Activated CD8-positive, alpha-beta memory T cell treated with anti-CD3 and anti-CD28 coated beads for 36 hours (primary cell): ENCODE results near the gene MED12. TPM values are rescaled to one million over a fixed set of nuclear protein-coding genes. Genes with fewer than 3 reads are reported as not detected.

Experiments used
- CTCF ChIA-PET: fragments of 350-600 bp; sonication (Branson Sonifier 250); formaldehyde crosslinking; loops from one replicate; lab custom pipeline; 2021; ENCODE audit warnings: antibody characterized with exemption; lab: Charles Lee
- POLR2A ChIA-PET: fragments of 350-600 bp; sonication (Branson Sonifier 250); formaldehyde crosslinking; loops from one replicate; lab custom pipeline; 2021; ENCODE audit warnings: antibody characterized with exemption; lab: Charles Lee
- total RNA-seq, 2 experiments: library from RNA; stranded (reverse); gene quantifications; one replicate each; pipeline ENCODE4 v1.2.3, GENCODE V29; 2021

The MED12 gene
- 10 to 100 TPM; 49.0 to 56.8 TPM for total RNA-seq

DNA sequence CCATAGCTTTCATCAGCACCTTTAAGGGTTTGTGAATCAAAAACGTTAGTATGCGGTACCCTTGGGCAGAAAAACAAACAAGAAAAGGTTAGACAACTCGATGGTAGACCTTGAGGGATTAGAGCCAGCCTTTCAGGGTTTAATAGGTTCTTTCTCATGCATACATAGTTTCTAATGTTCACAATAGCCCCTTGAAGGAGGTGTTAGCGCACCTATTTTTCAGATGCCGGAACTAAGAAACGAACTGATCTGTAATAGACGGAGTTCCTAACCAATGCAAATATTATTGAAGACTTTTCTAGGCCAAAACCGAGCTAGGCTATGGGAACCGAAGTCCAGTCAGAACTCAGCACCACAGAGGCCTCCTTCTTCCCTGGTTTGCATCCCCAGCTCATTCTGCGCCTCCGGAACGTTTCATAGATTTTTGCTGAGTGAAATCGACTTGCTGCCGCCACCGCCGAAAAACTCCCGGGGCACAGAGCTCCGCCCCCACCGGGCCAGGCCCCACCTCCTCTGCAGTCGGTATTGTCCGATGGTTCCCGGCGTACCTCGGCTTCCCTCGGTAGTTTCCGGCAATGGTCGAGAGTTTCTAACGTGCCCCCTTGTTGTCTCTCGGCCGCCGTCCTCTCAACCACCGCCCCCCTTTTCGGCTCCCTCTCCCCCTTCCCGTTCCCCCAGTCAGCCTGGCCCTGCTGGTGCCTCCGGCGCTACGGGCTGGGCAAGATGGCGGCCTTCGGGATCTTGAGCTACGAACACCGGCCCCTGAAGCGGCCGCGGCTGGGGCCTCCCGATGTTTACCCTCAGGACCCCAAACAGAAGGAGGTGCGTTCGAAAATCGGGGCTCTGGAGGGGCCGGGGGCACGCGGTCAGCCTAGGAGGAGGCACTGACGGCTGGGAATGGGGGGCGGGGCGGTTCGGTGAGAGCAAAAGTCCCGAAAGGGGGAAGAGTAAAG lies at the start of gene MED12:
Gene MED12 (plus strand): TSS at position 565 of the 953 bp plus-strand sequence. CDS start 159 bp downstream, at position 724.
- CTCF ChIA-PET = interaction anchor here (0.8 to 2.0 kb wide), 5 partner anchors 10 to 22 kb away, joined by 3 to 7 read pairs (median 6); partner anchors contain the start of gene CXorf65
- POLR2A ChIA-PET = interaction anchor here (0.5 to 2.4 kb wide), 8 partner anchors 8 to 465 kb away, joined by 3 to 11 read pairs (median 5); partner anchors contain the start of gene SNX12

DNA sequence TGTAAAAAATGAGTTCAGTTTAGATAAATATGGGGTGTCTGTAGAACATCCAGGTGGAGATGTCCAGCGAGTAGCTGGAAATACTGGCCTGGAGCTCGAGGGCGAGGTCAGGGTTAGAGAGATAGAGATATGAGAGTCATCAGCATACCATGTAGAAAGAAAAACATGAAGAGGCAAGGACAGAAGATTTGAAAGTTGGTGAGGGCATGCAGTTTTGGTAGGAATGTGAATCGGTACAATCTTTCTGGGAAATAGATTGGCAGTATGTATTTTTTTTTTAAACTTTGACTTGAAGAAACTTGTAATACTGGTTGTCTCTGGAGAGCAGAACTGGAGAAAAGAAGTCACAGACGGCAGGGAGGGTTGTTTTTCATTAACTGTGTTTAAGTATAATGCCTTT lies 47.9 kb upstream of the MED12 start:
- ChIA-PET POLR2A (no interaction called here), CTCF (no interaction called here)

DNA sequence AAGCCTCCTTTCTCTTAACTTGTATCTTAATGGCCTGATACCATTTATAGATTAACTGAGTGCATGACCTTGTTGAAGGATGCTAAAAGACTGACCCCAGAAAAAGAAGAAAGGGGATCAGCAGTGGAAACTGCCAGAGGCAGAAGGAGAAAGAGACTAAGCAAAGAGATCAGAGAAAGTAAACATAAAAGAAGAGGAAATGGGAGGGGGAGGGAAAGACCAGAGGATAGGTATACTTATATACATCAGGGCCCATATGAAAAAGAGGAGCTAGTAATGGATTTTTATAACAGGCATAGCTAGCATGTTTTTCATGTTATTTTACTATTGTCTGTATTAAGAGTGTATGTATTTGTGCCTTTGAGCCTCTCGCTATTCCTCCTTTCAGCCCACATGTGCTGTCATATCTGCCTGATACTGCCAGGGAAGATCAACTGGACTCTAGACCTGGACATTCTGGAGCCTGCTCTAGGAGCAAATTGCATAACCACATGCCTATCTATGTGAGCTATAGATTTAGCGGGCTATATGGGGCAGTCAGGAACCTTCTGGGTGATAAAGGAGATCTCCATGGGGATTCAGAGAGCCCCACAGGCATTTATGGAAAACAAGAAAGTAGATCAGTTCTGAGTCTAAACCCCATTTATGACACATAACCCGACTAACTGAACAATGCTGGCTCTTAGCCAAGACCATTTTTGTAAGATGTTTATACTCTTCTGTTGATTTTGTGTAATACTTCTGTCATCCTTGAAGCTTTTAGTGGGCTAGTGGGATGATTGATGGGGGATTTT lies 36.9 kb upstream of the MED12 start:
- ChIA-PET CTCF (no interaction called here), POLR2A (no interaction called here)

DNA sequence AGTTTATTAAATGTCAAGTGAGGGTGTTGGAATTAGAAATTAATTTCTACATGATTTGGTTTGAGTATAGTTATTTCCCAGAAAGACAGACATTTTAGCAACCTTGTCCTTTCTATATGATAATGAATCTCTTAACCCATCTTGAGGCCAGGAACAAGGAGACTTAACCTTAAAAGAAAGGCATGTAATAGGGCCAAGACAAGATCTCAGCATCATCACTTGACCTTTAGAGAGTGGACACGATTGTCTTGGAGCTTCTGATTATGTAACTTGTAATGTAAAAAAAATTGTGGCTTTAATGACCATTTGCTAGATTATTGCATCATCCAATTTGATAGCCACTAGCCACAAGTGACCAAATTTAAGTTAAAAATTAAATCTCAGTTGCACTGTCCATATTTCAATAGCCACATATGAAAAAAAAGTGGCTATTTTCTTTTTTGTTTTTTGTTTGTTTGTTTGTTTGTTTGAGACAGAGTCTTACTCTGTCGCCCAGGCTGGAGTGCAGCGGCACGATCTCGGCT lies 36.2 kb upstream of the MED12 start:
- ChIA-PET POLR2A (no interaction called here), CTCF (no interaction called here)

DNA sequence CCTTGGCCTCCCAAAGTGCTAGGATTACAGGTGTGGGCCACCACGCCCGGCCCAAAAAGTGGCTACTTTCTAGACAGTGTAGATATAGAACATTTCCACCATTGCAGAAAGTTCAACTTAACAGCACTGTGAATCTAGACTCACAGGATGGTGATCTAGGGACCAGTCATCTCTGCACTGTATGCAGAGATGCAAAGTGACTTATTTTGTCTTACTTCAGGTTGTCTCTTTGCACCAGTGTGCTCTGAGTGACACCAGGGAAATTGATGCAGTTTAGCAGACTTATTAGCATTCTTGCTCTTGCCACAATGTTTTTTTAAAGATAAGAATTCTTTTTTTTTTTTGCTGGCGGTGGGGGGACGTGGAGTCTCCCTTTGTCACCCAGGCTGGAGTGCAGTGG lies 35.6 kb upstream of the MED12 start:
- CTCF ChIA-PET = interaction anchor here (0.6 kb wide), 1 partner anchor 441 kb away, joined by 3 read pairs; no protein-coding TSS in a partner anchor

DNA sequence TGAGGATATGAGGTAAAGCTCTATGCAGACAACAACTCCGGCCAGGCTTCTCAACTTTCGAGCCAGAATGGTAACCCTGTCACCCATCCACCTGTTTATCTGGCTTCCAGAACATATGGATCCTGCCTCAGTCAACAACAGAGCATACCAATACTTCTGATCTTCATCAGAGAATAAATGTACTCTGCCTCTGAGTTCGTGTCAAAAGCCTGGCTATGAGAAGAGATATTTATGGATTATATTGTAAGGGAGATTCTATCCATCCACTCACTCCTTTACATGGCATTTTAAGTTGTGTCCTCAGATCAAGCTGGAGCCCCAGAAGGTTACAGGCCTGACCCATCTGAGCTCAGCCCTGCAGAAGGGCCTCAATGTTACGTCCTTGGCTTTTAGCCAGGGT lies 32.5 kb upstream of the MED12 start:
- ChIA-PET CTCF (no interaction called here), POLR2A (no interaction called here)

More for the DNA sequence above, 35.6 kb upstream of the MED12 start:
- POLR2A ChIA-PET = no interaction called here

DNA sequence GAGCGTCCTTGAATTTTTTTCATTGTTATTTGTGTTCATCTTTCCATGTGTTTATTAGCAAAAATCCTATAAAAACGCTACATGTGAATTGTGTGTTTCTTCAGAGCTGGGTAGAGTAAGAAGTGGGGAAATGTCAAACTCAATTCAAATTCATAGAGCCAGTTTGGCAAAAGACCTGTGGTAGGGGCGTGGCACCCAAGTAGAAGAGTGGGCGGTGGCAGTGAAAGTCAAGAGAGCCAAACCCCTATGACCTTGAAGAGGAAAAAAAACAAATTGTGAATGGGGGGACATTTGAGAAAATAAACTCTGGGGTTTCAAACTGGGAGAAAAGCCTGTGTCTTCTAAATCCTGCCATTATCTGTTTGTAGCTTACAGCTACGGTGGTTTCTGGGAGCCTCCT lies 27.1 kb upstream of the MED12 start:
- ChIA-PET CTCF (no interaction called here), POLR2A (no interaction called here)

DNA sequence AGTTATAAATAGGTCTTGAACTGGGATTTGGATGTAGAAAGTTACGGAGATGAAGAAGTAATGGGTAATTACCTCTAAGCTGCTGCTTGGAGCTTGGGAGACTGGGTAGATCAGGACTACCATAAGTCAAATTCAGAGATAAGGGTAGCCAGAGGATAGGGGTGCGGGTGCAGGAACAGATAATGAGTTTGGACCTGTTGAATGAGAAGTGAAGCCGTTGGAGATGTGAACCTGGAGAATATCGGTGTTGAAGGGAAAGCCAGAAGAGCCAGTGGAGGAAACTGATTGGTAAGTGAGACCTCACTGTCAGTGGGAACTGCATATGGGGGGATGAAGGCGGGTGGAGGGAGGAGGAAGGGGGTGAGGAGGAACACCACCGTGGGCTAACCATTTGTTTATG lies 23.4 kb upstream of the MED12 start:
- ChIA-PET POLR2A (no interaction called here), CTCF (no interaction called here)

DNA sequence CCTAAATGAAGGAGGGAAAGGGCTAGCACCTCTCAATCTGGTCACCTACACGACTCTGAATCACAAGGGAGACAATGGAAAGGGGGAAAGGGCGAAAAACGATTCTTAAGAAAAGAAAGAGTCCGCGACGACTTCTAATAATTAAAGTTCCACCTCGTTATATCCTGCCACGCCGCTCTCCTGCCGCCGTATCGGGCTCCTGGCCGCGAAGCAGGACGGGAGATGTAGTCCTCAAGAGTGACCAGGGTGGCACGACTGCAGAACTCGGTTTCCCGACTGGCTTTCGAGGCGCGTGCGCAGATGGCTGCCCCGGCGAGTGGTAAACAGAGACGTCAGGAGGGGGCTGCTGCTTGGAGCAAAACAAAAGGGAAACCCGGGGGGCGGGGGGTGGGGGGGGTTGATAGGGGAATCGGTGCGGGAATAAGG lies 22.8 kb upstream of the MED12 start, which contains the start of gene FOXO4:
Gene FOXO4 (plus strand): TSS at position 297 of the 426 bp plus-strand sequence. CDS start 678 bp downstream, outside the sequence.
- POLR2A ChIA-PET = no interaction called here
- CTCF ChIA-PET = interaction anchor here (0.9 to 1.1 kb wide), 2 partner anchors 16 to 23 kb away, joined by 3 read pairs; partner anchors contain the start of gene MED12

DNA sequence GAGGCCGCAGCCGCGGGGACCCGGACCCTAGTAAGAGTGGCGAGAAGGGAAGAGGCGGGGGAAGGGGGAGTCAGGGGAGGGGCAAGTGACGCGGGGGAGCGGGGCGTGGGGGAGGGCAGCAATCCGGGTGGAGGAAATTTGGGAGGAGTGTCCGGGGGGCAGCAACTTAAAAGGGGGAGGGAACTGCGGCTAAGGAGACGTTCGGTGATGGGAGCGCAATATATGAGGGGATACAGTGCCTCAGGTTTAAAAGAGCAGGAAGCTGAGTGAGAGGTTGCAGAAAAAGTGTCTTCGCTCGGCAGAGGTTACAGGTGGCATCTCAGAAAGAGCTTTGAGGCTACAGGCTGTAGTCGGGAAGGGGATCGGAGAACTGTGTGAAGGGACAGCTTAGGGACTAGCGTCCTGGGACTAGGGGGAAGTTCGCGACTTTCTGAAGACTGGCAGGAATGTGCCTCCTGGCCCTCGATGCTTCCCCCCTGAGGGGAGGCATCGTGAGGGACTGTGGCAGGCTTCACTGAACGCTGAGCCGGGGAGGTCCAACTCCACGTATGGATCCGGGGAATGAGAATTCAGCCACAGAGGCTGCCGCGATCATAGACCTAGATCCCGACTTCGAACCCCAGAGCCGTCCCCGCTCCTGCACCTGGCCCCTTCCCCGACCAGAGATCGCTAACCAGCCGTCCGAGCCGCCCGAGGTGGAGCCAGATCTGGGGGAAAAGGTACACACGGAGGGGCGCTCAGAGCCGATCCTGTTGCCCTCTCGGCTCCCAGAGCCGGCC lies 22.2 kb upstream of the MED12 start:
- ChIA-PET CTCF (interaction anchor here (0.9 to 1.1 kb wide), 2 partner anchors 16 to 22 kb away, joined by 3 read pairs; partner anchors contain the start of gene MED12), POLR2A (no interaction called here)

DNA sequence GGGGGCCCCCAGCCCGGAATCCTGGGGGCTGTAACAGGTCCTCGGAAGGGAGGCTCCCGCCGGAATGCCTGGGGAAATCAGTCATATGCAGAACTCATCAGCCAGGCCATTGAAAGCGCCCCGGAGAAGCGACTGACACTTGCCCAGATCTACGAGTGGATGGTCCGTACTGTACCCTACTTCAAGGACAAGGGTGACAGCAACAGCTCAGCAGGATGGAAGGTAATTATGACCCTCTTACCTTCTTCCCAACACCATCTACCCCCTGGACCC lies 21.7 kb upstream of the MED12 start:
- ChIA-PET CTCF (interaction anchor here (0.9 to 1.1 kb wide), 2 partner anchors 15 to 22 kb away, joined by 3 read pairs; partner anchors contain the start of gene MED12), POLR2A (no interaction called here)

DNA sequence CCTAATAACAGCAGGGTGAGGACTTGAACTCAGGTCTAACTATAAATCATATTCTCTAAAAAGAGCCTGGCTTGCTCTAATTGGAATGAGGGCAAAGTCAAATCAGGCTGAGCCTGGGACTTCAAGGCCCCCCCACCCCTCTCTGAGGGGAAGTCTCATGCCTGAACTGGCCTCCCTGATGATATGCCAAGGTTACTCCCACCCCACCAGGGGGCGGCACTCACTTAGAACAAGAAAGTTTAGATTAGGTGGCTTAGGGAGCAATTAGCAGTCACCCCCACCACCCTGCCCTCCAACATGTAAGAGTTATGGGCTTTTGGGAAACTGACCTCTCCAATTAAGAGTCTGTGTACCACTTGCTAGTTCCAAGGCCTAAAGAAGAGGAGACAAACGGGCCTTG lies 20.1 kb upstream of the MED12 start:
- POLR2A ChIA-PET = no interaction called here
- CTCF ChIA-PET = no interaction called here

DNA sequence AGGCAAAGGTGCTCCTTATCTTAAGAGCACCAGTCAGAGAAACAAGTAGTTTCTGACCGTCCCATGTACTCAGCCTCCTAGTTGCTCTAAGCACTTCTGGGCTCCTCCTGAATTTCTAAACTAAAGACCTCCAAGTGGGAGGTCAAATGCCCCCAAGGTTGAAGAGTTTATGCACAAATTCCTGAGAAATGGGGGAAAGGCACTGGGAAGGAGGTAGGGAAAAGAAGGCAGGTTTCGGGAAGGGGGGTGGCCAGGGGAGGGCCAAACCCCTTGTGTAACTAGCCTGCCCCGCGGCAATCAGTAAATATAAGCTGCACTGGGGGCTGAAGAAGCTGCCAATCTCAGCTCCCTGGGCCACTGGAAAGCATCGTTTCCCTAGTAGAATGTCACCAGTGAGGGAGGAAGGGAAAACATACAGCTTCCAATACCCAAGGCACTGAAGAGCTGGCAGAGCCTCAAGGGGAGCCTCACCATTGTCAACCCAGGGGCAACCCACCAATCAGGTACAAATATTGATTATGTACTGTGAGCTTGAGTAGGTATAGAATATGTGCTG lies 19.4 kb upstream of the MED12 start:
- CTCF ChIA-PET = interaction anchor here (1.7 to 4.7 kb wide), 2 partner anchors 11 to 31 kb away, joined by 5 to 23 read pairs; no protein-coding TSS in a partner anchor
- POLR2A ChIA-PET = interaction anchor here (0.5 to 1.0 kb wide), 5 partner anchors 13 to 83 kb away, joined by 3 to 9 read pairs (median 3); partner anchors contain the start of gene MED12

DNA sequence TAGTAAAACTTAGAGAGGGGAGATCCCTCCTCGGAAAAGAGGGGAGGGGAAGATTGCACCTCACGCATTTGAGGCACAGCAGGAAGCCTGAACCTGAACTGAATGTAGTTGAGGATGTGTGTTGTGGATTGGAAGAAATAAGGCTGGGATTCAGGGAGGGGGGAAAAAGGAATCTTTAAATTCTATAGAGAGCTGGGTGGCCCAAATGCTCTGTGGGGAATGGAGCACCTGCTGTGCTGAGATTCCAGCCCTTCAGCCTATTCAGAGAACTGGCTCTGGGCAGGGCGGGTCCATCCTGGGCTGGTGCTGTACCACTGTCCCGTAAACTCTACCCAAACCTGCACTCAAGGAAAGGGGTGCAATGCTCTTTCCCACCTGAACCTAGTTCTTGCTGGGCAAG lies 18.7 kb upstream of the MED12 start:
- ChIA-PET CTCF (interaction anchor here (1.7 to 4.7 kb wide), 2 partner anchors 10 to 30 kb away, joined by 5 to 23 read pairs; no protein-coding TSS in a partner anchor), POLR2A (interaction anchor here (0.5 to 1.1 kb wide), 6 partner anchors 13 to 82 kb away, joined by 3 to 9 read pairs (median 4); partner anchors contain the start of gene MED12)

DNA sequence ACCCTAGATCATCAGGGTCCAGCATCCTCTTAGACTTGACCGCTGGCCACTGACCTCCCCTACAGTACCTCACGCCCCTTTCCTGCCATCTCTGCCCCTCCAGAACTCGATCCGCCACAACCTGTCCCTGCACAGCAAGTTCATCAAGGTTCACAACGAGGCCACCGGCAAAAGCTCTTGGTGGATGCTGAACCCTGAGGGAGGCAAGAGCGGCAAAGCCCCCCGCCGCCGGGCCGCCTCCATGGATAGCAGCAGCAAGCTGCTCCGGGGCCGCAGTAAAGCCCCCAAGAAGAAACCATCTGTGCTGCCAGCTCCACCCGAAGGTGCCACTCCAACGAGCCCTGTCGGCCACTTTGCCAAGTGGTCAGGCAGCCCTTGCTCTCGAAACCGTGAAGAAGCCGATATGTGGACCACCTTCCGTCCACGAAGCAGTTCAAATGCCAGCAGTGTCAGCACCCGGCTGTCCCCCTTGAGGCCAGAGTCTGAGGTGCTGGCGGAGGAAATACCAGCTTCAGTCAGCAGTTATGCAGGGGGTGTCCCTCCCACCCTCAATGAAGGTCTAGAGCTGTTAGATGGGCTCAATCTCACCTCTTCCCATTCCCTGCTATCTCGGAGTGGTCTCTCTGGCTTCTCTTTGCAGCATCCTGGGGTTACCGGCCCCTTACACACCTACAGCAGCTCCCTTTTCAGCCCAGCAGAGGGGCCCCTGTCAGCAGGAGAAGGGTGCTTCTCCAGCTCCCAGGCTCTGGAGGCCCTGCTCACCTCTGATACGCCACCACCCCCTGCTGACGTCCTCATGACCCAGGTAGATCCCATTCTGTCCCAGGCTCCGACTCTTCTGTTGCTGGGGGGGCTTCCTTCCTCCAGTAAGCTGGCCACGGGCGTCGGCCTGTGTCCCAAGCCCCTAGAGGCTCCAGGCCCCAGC lies 17.6 kb upstream of the MED12 start:
- POLR2A ChIA-PET = interaction anchor here (1.1 kb wide), 1 partner anchor 28 kb away, joined by 6 read pairs; no protein-coding TSS in a partner anchor
- CTCF ChIA-PET = interaction anchor here (1.0 to 4.7 kb wide), 4 partner anchors 9 to 29 kb away, joined by 3 to 23 read pairs (median 4); no protein-coding TSS in a partner anchor

DNA sequence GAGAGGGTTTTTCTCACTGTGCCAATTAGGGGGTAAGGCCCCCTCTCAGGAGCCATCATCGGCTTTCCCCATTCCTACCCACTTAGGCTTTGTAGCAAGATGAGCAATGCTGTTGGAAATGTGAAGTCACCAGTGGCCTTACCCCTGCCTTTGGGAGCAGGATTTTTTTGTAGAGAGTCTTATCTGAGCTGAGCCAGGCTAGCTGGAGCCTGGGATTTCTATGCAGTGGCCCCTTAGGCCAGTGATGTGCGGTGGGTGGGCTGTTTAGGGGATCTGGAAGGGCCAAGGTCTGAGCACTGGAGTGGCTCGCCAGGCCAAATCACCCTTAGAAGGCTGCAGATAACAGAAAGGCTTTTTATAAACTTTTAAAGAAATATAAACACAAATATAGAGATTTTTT lies 16.1 kb upstream of the MED12 start:
- ChIA-PET POLR2A (interaction anchor here (0.6 to 2.0 kb wide), 3 partner anchors 9 to 22 kb away, joined by 3 to 10 read pairs (median 7); partner anchors contain the start of genes IL2RG and MED12), CTCF (interaction anchor here (4.7 kb wide), 1 partner anchor 28 kb away, joined by 23 read pairs; no protein-coding TSS in a partner anchor)
